Sigmoid colon (tissue), 4 donors: ENCODE data around the gene C2CD4C.

ENCODE experiments used
- EP300 ChIP-seq, 4 donors: sonication (generic); formaldehyde crosslinking; IDR thresholded peaks; one replicate each; pipeline ENCODE4 v1.6.1; 2017; ENCODE audit warnings: antibody characterized with exemption in 4 of 4
- POLR2A ChIP-seq, 2 donors: fragments of 450-650 bp; IDR thresholded peaks; one replicate each; pipeline ENCODE4 v1.6.1; 2016; ENCODE audit warnings: antibody characterized with exemption in 2 of 2, mild to moderate bottlenecking in 2 of 2, moderate library complexity in 2 of 2
- POLR2AphosphoS5 ChIP-seq, 4 donors: sonication (generic); formaldehyde crosslinking; IDR thresholded peaks; one replicate each; pipeline ENCODE4 v1.6.1; 2017; ENCODE audit warnings: antibody characterized with exemption in 4 of 4
- TF ChIP-seq, protein P1 (sequence below), 4 experiments: fragments of 450-650 bp in 3 of 4; fragments of 200-600 bp in 1 of 4; IDR thresholded peaks; one replicate each; pipeline ENCODE4 v1.5.1; 2016 to 2019; ENCODE audit warnings: antibody characterized with exemption in 4 of 4, mild to moderate bottlenecking in 3 of 4, moderate library complexity in 2 of 4

DNA sequence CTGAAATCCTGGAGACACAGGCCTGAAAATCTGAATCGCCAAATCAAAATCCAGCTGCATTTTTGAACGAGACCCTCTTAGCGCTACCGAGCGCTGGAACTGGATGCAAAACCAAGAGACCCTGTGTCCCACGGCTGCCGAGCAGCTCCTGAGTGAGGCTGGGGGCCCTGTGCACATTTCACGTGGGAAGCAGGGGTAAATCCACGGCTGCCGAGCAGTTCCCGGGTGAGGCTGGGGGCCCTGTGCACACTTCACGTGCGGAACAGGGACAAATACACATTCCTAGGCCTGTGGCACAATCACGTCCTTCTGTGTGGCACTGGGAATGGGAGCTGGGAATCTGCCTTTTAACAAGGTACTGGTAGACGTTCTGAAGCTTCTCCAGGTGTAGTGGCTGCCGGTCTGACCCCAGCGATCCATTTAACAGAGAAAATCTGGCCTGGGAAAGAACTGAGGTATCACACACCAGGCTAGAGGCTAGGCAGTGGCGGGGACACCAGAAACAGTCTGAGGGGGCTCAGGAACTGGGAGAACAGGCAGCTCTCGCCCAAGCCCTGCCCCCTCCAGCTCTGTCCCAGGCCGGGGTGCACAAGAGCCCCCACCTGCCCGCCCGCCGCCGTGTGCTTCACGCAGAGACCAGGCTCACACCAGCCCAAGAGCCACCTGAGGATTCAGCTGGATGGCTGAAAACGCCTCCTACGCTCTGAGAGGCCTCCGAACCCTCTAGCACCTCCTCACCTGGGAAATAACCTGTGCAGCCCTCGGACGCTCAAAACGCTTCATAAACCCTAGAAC lies 11.0 kb upstream of the C2CD4C start:
- TF ChIP-seq, protein P1, sequence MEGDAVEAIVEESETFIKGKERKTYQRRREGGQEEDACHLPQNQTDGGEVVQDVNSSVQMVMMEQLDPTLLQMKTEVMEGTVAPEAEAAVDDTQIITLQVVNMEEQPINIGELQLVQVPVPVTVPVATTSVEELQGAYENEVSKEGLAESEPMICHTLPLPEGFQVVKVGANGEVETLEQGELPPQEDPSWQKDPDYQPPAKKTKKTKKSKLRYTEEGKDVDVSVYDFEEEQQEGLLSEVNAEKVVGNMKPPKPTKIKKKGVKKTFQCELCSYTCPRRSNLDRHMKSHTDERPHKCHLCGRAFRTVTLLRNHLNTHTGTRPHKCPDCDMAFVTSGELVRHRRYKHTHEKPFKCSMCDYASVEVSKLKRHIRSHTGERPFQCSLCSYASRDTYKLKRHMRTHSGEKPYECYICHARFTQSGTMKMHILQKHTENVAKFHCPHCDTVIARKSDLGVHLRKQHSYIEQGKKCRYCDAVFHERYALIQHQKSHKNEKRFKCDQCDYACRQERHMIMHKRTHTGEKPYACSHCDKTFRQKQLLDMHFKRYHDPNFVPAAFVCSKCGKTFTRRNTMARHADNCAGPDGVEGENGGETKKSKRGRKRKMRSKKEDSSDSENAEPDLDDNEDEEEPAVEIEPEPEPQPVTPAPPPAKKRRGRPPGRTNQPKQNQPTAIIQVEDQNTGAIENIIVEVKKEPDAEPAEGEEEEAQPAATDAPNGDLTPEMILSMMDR (IDR thresholded peaks at IDR 0.05) = no peak
- TF ChIP-seq POLR2A (IDR thresholded peaks at IDR 0.05) (no peak), EP300 (IDR thresholded peaks at IDR 0.05) (no peak), POLR2AphosphoS5 (IDR thresholded peaks at IDR 0.05) (no peak)
